LNCaP clone FGC (cell line): ENCODE data around the gene MYRF.

Experiments
- DNase-seq: peaks from one replicate; pipeline ENCODE4 v3.0.0-alpha.2; 2011; ENCODE audit warnings: low read depth
- H3K4me3 ChIP-seq: 2 replicates; pipeline ENCODE4 v1.5.1; 2011; ENCODE audit warnings: mild to moderate bottlenecking, low read depth, low read length, control low read depth
- TF ChIP-seq, protein P1 (sequence below): IDR thresholded peaks from 2 replicates; pipeline ENCODE4 v1.5.1; 2012; ENCODE audit warnings: mild to moderate bottlenecking; ENCODE audit not compliant: control insufficient read depth, insufficient read depth; ENCODE audit errors: extremely low read depth

MYRF gene

DNA sequence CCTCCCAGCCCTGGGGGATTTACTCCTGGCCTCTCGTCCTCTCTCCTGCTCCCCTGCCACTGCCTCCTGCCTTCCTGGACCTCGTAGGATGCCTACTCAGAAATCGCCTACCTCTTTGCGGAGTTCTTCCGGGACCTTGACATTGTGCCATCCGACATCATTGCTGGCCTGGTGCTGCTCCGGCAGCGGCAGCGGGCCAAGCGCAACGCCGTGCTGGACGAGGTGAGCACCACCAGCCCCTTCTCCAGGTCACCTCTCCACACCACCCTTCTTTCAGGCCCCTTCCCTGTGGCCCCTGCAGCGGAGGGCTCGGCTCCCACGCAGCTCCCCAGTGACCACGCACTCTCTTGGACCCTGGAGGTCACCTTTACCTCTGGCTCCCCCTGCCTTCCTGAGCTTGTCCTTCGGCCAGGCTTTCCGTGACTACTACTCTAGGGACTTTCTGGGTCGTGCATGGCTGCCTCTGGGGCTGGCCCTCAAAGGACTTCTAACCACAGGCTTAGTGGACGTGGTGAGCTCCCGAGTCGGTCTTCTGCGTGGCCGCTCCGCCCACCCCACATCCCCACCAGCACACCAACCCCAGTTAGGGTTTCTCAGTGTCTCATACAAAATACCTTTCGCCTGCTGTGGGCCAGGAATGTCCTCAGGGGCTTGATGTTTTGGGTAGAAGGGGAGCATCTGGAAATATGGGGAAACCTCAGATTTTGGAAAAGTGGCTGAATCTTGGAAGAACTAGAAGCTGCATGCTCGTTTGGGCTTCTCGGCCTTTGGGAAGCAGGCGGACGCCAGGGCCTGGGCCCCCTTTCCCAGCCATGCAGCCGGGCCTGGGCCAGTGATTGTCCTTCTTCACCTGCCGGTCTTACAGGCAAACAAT is 24.1 kb upstream of the MYRF start:
- TF ChIP-seq, protein P1, sequence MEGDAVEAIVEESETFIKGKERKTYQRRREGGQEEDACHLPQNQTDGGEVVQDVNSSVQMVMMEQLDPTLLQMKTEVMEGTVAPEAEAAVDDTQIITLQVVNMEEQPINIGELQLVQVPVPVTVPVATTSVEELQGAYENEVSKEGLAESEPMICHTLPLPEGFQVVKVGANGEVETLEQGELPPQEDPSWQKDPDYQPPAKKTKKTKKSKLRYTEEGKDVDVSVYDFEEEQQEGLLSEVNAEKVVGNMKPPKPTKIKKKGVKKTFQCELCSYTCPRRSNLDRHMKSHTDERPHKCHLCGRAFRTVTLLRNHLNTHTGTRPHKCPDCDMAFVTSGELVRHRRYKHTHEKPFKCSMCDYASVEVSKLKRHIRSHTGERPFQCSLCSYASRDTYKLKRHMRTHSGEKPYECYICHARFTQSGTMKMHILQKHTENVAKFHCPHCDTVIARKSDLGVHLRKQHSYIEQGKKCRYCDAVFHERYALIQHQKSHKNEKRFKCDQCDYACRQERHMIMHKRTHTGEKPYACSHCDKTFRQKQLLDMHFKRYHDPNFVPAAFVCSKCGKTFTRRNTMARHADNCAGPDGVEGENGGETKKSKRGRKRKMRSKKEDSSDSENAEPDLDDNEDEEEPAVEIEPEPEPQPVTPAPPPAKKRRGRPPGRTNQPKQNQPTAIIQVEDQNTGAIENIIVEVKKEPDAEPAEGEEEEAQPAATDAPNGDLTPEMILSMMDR: no peak
- no peak for DNase-seq
- no peak overlapping the region for H3K4me3 ChIP-seq

DNA sequence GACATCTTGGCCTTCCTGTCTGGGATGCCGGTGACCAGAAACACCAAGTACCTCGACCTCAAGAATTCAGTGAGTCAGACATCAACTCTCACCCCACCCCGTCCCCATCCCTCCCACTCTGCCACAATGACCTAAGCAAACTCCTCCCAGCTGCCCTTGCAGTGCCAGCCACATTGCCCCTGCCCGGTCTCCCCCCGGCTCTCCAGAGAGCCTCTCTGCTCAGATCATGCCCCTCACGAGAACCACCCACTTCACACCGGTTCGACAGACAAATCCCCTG is 23.6 kb upstream of the MYRF start:
- DNase-seq: no peak
- no peak overlapping the region for H3K4me3 ChIP-seq
- TF ChIP-seq, protein P1: no peak

DNA sequence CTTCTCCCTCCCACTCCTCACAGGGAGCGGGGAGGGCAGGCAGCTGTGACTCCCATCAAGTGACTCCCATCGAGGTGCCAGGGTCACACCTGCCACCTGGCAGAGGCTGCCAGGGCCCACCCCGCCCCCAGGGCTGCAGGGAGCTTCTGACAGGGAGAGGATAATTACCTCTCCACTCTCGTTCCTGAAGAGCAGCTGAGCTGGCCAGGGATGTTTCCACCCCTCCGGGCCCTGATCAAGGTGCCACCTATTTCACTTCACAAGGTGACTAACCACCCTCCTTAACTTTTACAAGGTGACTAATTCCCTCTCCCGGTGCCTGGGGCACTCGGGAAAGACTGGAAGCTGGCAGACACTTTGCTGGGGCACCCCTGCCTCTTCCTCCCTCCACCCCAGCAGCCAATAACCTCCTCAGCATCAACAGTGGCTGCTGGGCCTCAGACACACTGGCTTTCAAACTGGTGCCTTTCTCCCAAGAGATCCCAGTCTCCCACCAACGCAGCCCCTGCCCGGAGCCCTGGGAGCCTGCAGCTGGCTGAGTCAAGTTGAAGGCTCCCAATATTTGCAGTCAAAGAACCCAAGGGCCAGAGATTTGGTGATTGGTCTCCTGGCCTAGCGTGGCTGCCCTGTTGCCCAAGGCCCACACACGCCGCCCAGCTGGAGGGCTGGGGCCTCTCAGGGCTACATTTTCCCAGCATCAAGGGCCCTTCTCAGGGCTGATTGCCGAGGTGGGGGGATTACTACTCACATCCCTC is 22.0 kb upstream of the MYRF start:
- DNase-seq: no peak
- no peak overlapping the region for H3K4me3 ChIP-seq
- TF ChIP-seq, protein P1: no peak

DNA sequence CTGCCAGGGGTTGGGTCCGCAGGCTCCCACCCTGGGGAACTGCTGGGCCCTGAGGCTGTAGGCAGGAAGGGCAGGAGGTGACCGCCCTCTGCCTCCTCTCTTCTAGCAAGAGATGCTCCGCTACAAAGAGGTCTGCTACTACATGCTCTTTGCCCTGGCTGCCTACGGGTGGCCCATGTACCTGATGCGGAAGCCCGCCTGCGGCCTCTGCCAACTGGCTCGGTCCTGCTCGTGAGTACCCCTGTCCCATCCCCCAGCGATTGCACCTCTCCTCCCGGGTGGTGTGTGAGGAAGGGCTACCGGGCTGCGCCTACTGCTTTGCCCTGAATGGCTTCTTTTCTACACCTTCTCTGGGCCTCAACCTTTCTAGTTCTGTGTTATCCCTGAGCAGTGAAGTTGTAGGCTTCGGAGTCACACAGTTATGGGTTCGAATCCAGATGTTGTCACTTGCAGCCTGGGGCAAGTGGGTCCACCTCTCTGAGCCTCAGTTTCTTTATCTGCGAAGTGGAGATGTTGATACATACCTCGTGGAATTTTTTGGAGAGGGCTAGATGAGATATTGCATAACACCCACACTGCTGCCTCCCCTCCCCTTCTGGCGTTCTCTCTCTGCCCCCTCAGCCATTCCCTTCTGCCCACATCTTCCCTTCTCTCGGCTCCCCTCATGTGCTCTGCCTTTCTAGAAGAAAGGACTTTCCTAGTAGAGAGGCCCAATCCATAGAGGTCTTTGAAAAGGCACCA is 21.1 kb upstream of the MYRF start:
- no peak overlapping the region for H3K4me3 ChIP-seq
- DNase-seq: no peak
- TF ChIP-seq, protein P1: no peak

DNA sequence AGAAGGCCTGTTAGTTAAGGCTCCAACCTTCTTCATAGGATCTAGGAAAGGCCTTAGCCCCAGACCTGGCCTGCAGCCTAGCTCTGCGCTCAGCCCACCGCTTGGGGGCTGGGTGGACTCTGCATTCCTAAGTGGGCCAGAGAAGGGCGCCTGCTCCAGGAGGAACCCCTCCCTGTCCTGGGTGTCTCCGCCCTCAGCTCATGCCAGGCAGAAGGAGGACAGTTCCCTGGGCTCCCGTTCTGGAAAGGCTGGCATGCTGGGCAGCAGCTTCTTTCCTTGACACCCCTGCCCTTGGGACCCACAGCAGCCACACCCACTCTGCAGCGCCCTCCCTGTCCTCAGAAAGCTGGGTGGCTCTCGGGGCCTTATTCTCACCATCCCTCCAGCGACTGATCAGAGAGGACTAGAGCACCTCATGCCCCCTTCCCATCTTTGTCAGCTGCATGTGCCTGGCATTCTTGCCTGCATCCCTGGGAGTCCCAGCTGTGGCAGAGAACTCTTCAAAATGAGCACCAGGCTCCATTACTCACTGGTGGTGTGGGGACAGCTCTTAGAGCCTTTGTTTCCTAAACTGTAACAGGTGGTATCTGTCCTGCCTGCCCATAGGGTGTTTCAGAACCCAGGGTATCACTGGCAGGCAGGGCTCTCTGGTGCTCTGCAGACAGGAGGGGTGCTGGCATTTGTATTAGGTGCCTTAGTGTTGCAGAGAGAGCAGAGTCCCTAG is 20.3 kb upstream of the MYRF start:
- H3K4me3 ChIP-seq: no peak overlapping the region
- DNase-seq: no peak
- TF ChIP-seq, protein P1: no peak

DNA sequence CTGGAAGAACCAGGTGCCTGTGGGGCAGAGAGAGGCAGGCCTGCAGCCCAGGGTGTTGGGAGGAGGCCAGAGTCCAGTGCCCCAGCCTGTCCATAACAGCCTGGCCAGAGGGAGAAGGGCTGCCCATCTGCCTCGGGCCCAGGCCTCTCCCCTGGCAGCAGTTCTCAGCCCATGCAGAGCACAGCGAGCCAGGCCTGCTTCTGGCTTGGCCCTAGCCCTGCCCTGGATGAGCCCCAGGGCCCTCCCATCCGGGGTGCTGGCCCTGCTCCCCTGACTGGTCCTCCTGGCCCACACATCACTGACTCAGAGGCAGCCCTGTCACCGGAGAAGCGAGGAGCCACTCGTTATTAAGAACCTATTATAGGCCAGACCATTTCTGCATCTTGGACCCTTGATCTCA is 19.7 kb upstream of the MYRF start:
- DNase-seq: no peak
- TF ChIP-seq, protein P1: no peak
- H3K4me3 ChIP-seq: no peak overlapping the region
